Osteoblast (primary cell): ENCODE measurements around the gene AKR1E2. TPM values are rescaled to one million over a fixed set of nuclear protein-coding genes. Genes with fewer than 3 reads are reported as not detected.
A peak's percentile ranks its signal among the peaks of the same experiment; 100 is the strongest.

Source experiments
- DNase-seq: peaks from one replicate; pipeline ENCODE4 v3.0.0; 2011; ENCODE audit warnings: low spot score, mixed read lengths; ENCODE audit not compliant: insufficient read length; ENCODE audit errors: missing footprints
- H2AFZ ChIP-seq: 2 replicates; pipeline ENCODE4 v1.6.0; 2011; ENCODE audit warnings: mild to moderate bottlenecking, low read length
- H3K27ac ChIP-seq: 2 replicates; pipeline ENCODE4 v1.5.1; 2011; ENCODE audit warnings: mild to moderate bottlenecking, low read depth, low read length, moderate library complexity
- H3K27me3 ChIP-seq: 2 replicates; pipeline ENCODE4 v1.6.0; 2012; ENCODE audit warnings: mild to moderate bottlenecking, control low read depth, inconsistent platforms, low read length, moderate library complexity; ENCODE audit not compliant: insufficient read depth
- H3K36me3 ChIP-seq: 2 replicates; pipeline ENCODE4 v1.5.1; 2011; ENCODE audit warnings: mild to moderate bottlenecking, low read length, control low read depth, moderate library complexity; ENCODE audit not compliant: insufficient read depth
- H3K4me1 ChIP-seq: 2 replicates; pipeline ENCODE4 v1.5.1; 2011; ENCODE audit warnings: mild to moderate bottlenecking, low read length, control low read depth, moderate library complexity; ENCODE audit not compliant: insufficient read depth
- H3K4me2 ChIP-seq: 2 replicates; pipeline ENCODE4 v1.6.0; 2011; ENCODE audit warnings: mild to moderate bottlenecking, low read length; ENCODE audit not compliant: insufficient read depth
- H3K4me3 ChIP-seq: fragments of 200-600 bp; sonication (generic); 3 replicates; pipeline ENCODE4 v1.5.1; 2012; ENCODE audit warnings: mild to moderate bottlenecking, low read length, inconsistent platforms; ENCODE audit not compliant: insufficient read depth
- H3K79me2 ChIP-seq: 2 replicates; pipeline ENCODE4 v1.6.0; 2012; ENCODE audit warnings: mild to moderate bottlenecking, low read length, control low read depth, inconsistent platforms; ENCODE audit not compliant: insufficient read depth
- H3K9me3 ChIP-seq: 2 replicates; pipeline ENCODE4 v1.5.1; 2011; ENCODE audit warnings: low read depth, low read length, control low read depth
- H4K20me1 ChIP-seq: 2 replicates; pipeline ENCODE4 v1.6.0; 2012; ENCODE audit warnings: mild to moderate bottlenecking, low read length, control low read depth; ENCODE audit not compliant: insufficient read depth
- total RNA-seq: library from RNA; depleted of rRNA; stranded (reverse); fragments of >200 nt; gene quantifications from 2 replicates; pipeline ENCODE4 v1.2.3, GENCODE V29; 2012
- TF ChIP-seq, protein P1 (sequence below): IDR thresholded peaks from 2 replicates; pipeline ENCODE4 v1.5.1; 2011; ENCODE audit warnings: mild to moderate bottlenecking, low read depth, low read length, moderate library complexity; ENCODE audit errors: extremely low read depth

Gene AKR1E2
- total RNA-seq, 1 donor, result 17.7 TPM

DNA sequence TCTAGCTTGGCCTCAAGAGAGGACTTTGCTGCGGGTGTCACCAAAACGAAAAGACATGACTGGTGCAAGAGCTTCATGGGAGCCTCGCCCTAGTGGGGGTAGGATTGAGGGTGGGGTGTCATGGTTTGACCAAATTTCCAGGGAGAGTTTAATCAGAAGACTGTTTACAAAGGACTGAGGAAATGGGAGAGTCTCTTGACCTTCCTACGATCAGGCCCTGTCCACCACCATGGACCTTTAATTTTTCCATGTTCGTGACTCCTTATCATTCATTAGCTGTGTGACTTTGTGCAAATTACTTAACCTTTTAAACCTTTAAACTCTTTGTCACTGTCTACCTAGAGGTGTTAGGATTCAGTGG lies 23.0 kb downstream of the AKR1E2 start:
- Histone ChIP-seq H3K27me3 (no peaks in the 10 kb centered on the region), H3K4me3 (no peak overlapping the region), H3K4me2 (peak overlapping the region; percentile 40), H3K27ac (peak overlapping the region; percentile 71), H4K20me1 (no peaks in the 10 kb centered on the region), H3K36me3 (no peaks in the 10 kb centered on the region), H3K9me3 (no peaks in the 10 kb centered on the region), H3K4me1 (peaks cover 35% of the 10 kb centered on the region), H3K79me2 (no peaks in the 10 kb centered on the region), H2AFZ (peak overlapping the region; percentile 1)
- DNase-seq, result no peak
- TF ChIP-seq, protein P1, sequence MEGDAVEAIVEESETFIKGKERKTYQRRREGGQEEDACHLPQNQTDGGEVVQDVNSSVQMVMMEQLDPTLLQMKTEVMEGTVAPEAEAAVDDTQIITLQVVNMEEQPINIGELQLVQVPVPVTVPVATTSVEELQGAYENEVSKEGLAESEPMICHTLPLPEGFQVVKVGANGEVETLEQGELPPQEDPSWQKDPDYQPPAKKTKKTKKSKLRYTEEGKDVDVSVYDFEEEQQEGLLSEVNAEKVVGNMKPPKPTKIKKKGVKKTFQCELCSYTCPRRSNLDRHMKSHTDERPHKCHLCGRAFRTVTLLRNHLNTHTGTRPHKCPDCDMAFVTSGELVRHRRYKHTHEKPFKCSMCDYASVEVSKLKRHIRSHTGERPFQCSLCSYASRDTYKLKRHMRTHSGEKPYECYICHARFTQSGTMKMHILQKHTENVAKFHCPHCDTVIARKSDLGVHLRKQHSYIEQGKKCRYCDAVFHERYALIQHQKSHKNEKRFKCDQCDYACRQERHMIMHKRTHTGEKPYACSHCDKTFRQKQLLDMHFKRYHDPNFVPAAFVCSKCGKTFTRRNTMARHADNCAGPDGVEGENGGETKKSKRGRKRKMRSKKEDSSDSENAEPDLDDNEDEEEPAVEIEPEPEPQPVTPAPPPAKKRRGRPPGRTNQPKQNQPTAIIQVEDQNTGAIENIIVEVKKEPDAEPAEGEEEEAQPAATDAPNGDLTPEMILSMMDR, result no peak

DNA sequence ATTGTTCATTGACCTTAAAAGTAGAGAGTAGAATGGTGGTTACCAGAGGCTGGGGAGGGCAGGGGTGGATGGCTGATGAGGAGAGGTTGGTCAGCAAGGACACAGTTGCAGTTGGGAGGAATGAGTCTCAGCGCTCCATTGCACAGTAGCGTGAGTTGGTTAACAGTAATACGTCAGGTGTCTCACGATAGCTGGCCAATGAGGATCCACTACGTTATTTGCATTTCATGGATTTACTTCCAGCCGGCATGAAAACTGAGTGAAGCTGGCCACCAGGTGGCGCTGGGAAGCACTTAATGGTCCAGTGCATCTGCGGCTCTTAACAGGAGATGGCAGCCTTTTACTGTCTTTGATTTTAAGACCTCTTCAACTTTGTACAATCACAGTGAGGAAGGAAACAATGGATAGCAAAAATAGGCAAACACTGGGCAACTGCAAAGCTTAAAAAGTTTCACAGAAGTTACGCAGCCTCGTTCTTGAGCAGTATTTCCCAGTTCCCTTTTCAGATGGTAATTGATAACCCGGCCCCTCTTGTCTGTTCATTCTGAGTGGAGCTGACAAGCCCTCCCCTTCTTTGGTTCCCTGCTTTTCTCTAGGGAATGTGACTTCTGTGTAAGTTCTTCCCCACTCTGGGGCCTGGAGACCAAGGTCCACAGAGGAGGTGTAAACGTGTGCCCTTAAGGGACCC lies 23.7 kb downstream of the AKR1E2 start:
- DNase-seq, result peak; percentile 89
- Histone ChIP-seq H3K27ac (peak overlapping the region; percentile 71), H3K4me2 (peak overlapping the region; percentile 56), H3K27me3 (no peaks in the 10 kb centered on the region), H3K9me3 (no peaks in the 10 kb centered on the region), H3K79me2 (no peaks in the 10 kb centered on the region), H4K20me1 (no peaks in the 10 kb centered on the region), H3K4me1 (peaks cover 35% of the 10 kb centered on the region), H3K36me3 (no peaks in the 10 kb centered on the region), H3K4me3 (peak overlapping the region; percentile 14), H2AFZ (peak overlapping the region; percentile 83)
- TF ChIP-seq, protein P1, result peak; percentile 100

DNA sequence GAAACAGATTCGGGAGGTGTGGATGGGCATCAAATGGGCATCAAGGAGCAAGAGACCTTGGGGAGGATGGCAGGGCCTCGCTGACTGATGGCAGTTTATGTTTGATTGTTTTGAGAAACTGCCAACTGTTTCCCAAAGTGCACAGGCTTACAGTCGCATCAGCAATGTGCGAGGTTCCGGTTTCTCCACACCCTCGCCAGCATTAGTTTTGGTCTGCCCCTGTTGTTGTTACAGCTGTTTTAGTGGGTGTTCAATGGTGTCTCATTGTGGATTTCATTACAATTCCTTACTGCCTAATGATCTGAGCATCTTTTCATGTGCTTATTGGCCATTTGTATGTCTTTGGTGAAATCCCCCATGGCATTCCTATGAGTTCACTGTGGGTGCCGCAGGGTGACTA lies 24.4 kb downstream of the AKR1E2 start:
- Histone ChIP-seq H4K20me1 (no peaks in the 10 kb centered on the region), H3K27me3 (no peaks in the 10 kb centered on the region), H3K4me1 (peaks cover 35% of the 10 kb centered on the region), H3K36me3 (no peaks in the 10 kb centered on the region), H3K79me2 (no peaks in the 10 kb centered on the region), H3K4me2 (peak overlapping the region; percentile 56), H3K9me3 (no peaks in the 10 kb centered on the region), H2AFZ (peak overlapping the region; percentile 83), H3K4me3 (peak overlapping the region; percentile 17), H3K27ac (peak overlapping the region; percentile 66)
- DNase-seq, result no peak
- TF ChIP-seq, protein P1, result no peak

DNA sequence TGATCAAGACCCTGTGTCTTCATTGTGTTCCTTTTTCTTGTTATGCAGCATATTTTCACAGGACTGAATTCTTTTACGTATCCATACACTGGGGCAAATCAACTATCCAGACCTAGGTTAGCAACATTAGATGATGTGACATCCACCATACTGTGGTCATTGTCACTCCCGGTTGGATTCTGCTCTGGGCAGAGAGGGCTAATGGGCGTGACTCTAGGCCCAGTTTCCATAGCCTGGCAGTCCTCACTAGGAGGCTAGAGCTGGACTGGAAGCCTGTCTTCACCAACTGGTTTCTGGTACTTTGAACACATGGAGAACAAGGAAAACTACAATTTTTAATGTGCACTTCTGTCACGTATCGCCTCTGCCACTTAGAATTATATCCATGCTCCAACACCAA lies 25.2 kb downstream of the AKR1E2 start:
- Histone ChIP-seq H3K4me2 (no peak overlapping the region), H3K27me3 (no peaks in the 10 kb centered on the region), H3K4me1 (peaks cover 35% of the 10 kb centered on the region), H3K36me3 (no peaks in the 10 kb centered on the region), H4K20me1 (no peaks in the 10 kb centered on the region), H3K9me3 (no peaks in the 10 kb centered on the region), H2AFZ (no peak overlapping the region), H3K79me2 (no peaks in the 10 kb centered on the region), H3K4me3 (no peak overlapping the region), H3K27ac (no peak overlapping the region)
- no peak for DNase-seq
- TF ChIP-seq, protein P1, result no peak
